K562 (cell line): ENCODE data around the gene RBMX.

Experiments used
- CREB1 ChIP-seq, 2 experiments: sonication (generic) in 1 of 2; formaldehyde crosslinking in 1 of 2; IDR thresholded peaks; 2 replicates each; pipeline versions ENCODE4 v1.6.1 to v1.8.0; 2012 to 2022; ENCODE audit warnings: inconsistent platforms in 1 of 2, mild to moderate bottlenecking in 1 of 2, missing genetic modification reagents in 1 of 2, moderate library complexity in 1 of 2
- LEF1 ChIP-seq: fragments of 450-650 bp; IDR thresholded peaks from 2 replicates; pipeline ENCODE4 v1.6.1; 2016; ENCODE audit warnings: mild to moderate bottlenecking
- MLX ChIP-seq, 2 experiments: fragments of 450-650 bp in 1 of 2; sonication (generic) in 1 of 2; formaldehyde crosslinking; conservative IDR thresholded peaks; 2 replicates each; pipeline versions ENCODE4 v1.4.0 to v1.8.1; 2020 to 2022; ENCODE audit warnings: mild to moderate bottlenecking in 1 of 2, missing genetic modification reagents in 1 of 2
- POLR2A ChIP-seq: fragments of 450-650 bp; conservative IDR thresholded peaks from 2 replicates; pipeline ENCODE4 v1.6.1; 2016
- POU5F1 ChIP-seq: fragments of 150-350 bp; IDR thresholded peaks from 2 replicates; pipeline ENCODE4 v1.6.1; 2014; ENCODE audit warnings: borderline replicate concordance, low read length, low read depth, mild to moderate bottlenecking; ENCODE audit not compliant: partially characterized antibody
- RBM22 ChIP-seq: fragments of 200-400 bp; formaldehyde crosslinking; IDR thresholded peaks from 2 replicates; pipeline ENCODE4 v1.6.1; 2018; ENCODE audit warnings: low read length, low read depth; ENCODE audit not compliant: poor library complexity, severe bottlenecking
- SPI1 ChIP-seq: IDR thresholded peaks from 2 replicates; pipeline ENCODE4 v1.6.1; 2011; ENCODE audit warnings: low read depth, low read length, control low read depth, borderline replicate concordance
- TAF1 ChIP-seq: IDR thresholded peaks from 2 replicates; pipeline ENCODE4 v1.6.1; 2011; ENCODE audit warnings: mild to moderate bottlenecking, low read length, moderate library complexity; ENCODE audit not compliant: insufficient read depth, control insufficient read depth, severe bottlenecking; ENCODE audit errors: extremely low read depth
- ZNF384 ChIP-seq: IDR thresholded peaks from 2 replicates; pipeline ENCODE4 v1.6.1; 2012; ENCODE audit warnings: low read depth, low read length, improper control_type of control experiment
- TF ChIP-seq, protein P1 (sequence below), 3 experiments: IDR thresholded peaks in 2 of 3; conservative IDR thresholded peaks in 1 of 3; 2 replicates each; pipeline ENCODE4 v1.5.1; 2011 to 2012; ENCODE audit warnings: low read length in 3 of 3, mild to moderate bottlenecking in 3 of 3, control low read depth in 2 of 3, improper control_type of control experiment in 1 of 3, inconsistent platforms in 1 of 3, low read depth in 1 of 3, mixed read lengths in 1 of 3, moderate library complexity in 1 of 3; ENCODE audit not compliant: insufficient read depth in 2 of 3

DNA sequence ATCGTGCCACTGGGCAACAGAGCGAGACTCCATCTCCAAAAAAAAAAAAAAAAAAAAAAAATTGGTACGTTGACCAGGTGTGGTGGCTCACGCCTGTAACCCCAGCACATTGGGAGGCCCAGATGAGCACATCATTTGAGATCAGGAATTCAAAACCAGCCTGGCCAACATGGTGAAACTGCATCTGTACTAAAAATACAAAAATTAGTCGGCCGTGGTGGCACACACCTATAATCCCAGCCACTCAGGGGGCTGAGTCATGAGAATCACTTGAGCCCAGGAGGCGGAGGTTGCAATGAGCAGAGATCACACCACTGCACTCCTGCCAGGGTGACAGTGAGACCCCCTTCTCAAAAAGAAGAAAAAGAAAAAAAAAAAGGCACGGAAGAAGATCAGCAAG, 24.5 kb downstream of the RBMX start:
- TF ChIP-seq MLX (CRISPR knock-in tag; conservative IDR thresholded peaks at IDR 0.05): no peak
- TF ChIP-seq TAF1: no peak
- TF ChIP-seq CREB1 (IDR thresholded peaks at IDR 0.05): no peak
- TF ChIP-seq CREB1 (CRISPR knock-in tag; IDR thresholded peaks at IDR 0.05): no peak
- no peak for TF ChIP-seq POLR2A
- TF ChIP-seq SPI1: no peak
- TF ChIP-seq, protein P1, sequence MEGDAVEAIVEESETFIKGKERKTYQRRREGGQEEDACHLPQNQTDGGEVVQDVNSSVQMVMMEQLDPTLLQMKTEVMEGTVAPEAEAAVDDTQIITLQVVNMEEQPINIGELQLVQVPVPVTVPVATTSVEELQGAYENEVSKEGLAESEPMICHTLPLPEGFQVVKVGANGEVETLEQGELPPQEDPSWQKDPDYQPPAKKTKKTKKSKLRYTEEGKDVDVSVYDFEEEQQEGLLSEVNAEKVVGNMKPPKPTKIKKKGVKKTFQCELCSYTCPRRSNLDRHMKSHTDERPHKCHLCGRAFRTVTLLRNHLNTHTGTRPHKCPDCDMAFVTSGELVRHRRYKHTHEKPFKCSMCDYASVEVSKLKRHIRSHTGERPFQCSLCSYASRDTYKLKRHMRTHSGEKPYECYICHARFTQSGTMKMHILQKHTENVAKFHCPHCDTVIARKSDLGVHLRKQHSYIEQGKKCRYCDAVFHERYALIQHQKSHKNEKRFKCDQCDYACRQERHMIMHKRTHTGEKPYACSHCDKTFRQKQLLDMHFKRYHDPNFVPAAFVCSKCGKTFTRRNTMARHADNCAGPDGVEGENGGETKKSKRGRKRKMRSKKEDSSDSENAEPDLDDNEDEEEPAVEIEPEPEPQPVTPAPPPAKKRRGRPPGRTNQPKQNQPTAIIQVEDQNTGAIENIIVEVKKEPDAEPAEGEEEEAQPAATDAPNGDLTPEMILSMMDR (IDR thresholded peaks at IDR 0.05 in 2 of 3, conservative IDR thresholded peaks at IDR 0.05 in 1 of 3; ENCODE audit: insufficient read depth in 2 of 3, low read depth in 1 of 3, low read length in 3 of 3): no peak
- no peak for TF ChIP-seq ZNF384
- no peak for TF ChIP-seq LEF1
- no peak for TF ChIP-seq POU5F1
- TF ChIP-seq RBM22: no peak
